IMR-90 (cell line): ENCODE data around the gene PEA15. TPM values are rescaled to one million over a fixed set of nuclear protein-coding genes. Genes with fewer than 3 reads are reported as not detected.

Experiments used
- ATAC-seq: fragments of 200-7000 bp; cut with Tn5 transposase; 2 replicates; pipeline ENCODE4 v1.9.1; 2020; ENCODE audit warnings: low read depth, mild to moderate bottlenecking, moderate library complexity
- BruUV-seq: library from RNA; stranded (reverse); fragments of 400-500 nt; replicated peaks from 2 replicates; lab custom pipeline; 2021; lab: Mats Ljungman, UMichigan
- CTCF ChIA-PET: fragments of 300-600 bp; formaldehyde crosslinking; extraction: SDS; loops from one replicate; lab custom pipeline; 2021; ENCODE audit warnings: antibody characterized with exemption; lab: Yijun Ruan, JAX
- POLR2A ChIA-PET: fragments of 300-600 bp; sonication (Branson Sonifier 250); formaldehyde crosslinking; loops from one replicate; lab custom pipeline; 2022; ENCODE audit warnings: antibody characterized with exemption; ENCODE audit not compliant: unreplicated experiment; lab: Charles Lee
- DNase-seq: peaks from one replicate; pipeline ENCODE4 v3.0.0; 2013
- H2AFZ ChIP-seq: replicated peaks from 2 replicates; pipeline ENCODE3; 2013; ENCODE audit warnings: low read length, mild to moderate bottlenecking; ENCODE audit not compliant: poor library complexity
- H2AK5ac ChIP-seq: 2 replicates; pipeline ENCODE4 v1.6.1; 2013; ENCODE audit warnings: low read depth, low read length, inconsistent platforms
- H2AK9ac ChIP-seq: replicated peaks from 2 replicates; pipeline ENCODE3; 2013; ENCODE audit warnings: mild to moderate bottlenecking, low read depth, low read length, moderate library complexity; ENCODE audit not compliant: poor library complexity
- H2BK120ac ChIP-seq: 2 replicates; pipeline ENCODE4 v1.6.1; 2013; ENCODE audit warnings: low read depth, low read length, inconsistent platforms
- H2BK15ac ChIP-seq: 3 replicates; pipeline ENCODE4 v1.6.1; 2013; ENCODE audit warnings: low read depth, low read length, inconsistent platforms
- H2BK20ac ChIP-seq: 2 replicates; pipeline ENCODE4 v1.6.1; 2013; ENCODE audit warnings: low read depth, mild to moderate bottlenecking, inconsistent platforms, low read length, moderate library complexity
- H2BK5ac ChIP-seq: 2 replicates; pipeline ENCODE4 v1.6.1; 2013; ENCODE audit warnings: mild to moderate bottlenecking, low read depth, low read length, inconsistent platforms; ENCODE audit not compliant: poor library complexity, severe bottlenecking
- H3K14ac ChIP-seq: replicated peaks from 2 replicates; pipeline ENCODE4 v1.6.1; 2013; ENCODE audit warnings: low read depth, low read length, inconsistent platforms
- H3K18ac ChIP-seq: 2 replicates; pipeline ENCODE4 v1.6.1; 2013; ENCODE audit warnings: low read depth, low read length, control low read depth
- H3K23ac ChIP-seq: 2 replicates; pipeline ENCODE4 v1.6.1; 2013; ENCODE audit warnings: low read depth, low read length, inconsistent platforms
- H3K27ac ChIP-seq: 2 replicates; pipeline ENCODE4 v1.5.1; 2013; ENCODE audit warnings: mild to moderate bottlenecking, control low read depth, low read length; ENCODE audit not compliant: insufficient read depth
- H3K27me3 ChIP-seq: 2 replicates; pipeline ENCODE4 v1.6.1; 2013; ENCODE audit warnings: low read length; ENCODE audit not compliant: control insufficient read depth, insufficient read depth
- H3K36me3 ChIP-seq: 2 replicates; pipeline ENCODE4 v1.6.1; 2013; ENCODE audit warnings: low read length, mixed read lengths; ENCODE audit not compliant: control insufficient read depth, insufficient read depth
- H3K4ac ChIP-seq: 2 replicates; pipeline ENCODE4 v1.6.1; 2013; ENCODE audit warnings: low read depth, low read length, inconsistent platforms
- H3K4me1 ChIP-seq: 2 replicates; pipeline ENCODE4 v1.6.1; 2013; ENCODE audit warnings: low read length, mixed read lengths; ENCODE audit not compliant: control insufficient read depth, insufficient read depth
- H3K4me2 ChIP-seq: 2 replicates; pipeline ENCODE4 v1.6.1; 2013; ENCODE audit warnings: low read depth, mild to moderate bottlenecking, control low read depth, low read length, moderate library complexity
- H3K4me3 ChIP-seq: 2 replicates; pipeline ENCODE4 v1.5.1; 2013; ENCODE audit warnings: low read depth, mild to moderate bottlenecking, control low read depth, low read length, moderate library complexity; ENCODE audit not compliant: insufficient read depth
- H3K56ac ChIP-seq: 2 replicates; pipeline ENCODE4 v1.6.1; 2013; ENCODE audit warnings: low read length, inconsistent platforms; ENCODE audit not compliant: insufficient read depth; ENCODE audit errors: extremely low read depth
- H3K79me1 ChIP-seq, 2 experiments: 2 replicates each; pipeline ENCODE4 v1.6.1; 2013; ENCODE audit warnings: low read length in 2 of 2, inconsistent platforms in 1 of 2, low read depth in 1 of 2
- H3K9ac ChIP-seq: 2 replicates; pipeline ENCODE4 v1.6.1; 2013; ENCODE audit warnings: low read depth, low read length, control low read depth
- H3K9me1 ChIP-seq: 2 replicates; pipeline ENCODE4 v1.6.1; 2013; ENCODE audit warnings: low read length, inconsistent platforms; ENCODE audit not compliant: insufficient read depth
- H3K9me3 ChIP-seq: 2 replicates; pipeline ENCODE4 v1.6.1; 2013; ENCODE audit warnings: low read length; ENCODE audit not compliant: control insufficient read depth, insufficient read depth
- H4K20me1 ChIP-seq: 2 replicates; pipeline ENCODE4 v1.6.1; 2013; ENCODE audit warnings: low read length, inconsistent platforms; ENCODE audit not compliant: insufficient read depth
- H4K5ac ChIP-seq: 2 replicates; pipeline ENCODE4 v1.6.1; 2013; ENCODE audit warnings: mild to moderate bottlenecking, low read depth, low read length, control low read depth
- H4K8ac ChIP-seq, 2 experiments: 2 replicates each; pipeline ENCODE4 v1.6.1; 2013; ENCODE audit warnings: low read depth in 2 of 2, low read length in 2 of 2, control low read depth in 1 of 2, inconsistent platforms in 1 of 2
- H4K91ac ChIP-seq: 2 replicates; pipeline ENCODE4 v1.6.1; 2013; ENCODE audit warnings: low read depth, low read length, inconsistent platforms; ENCODE audit not compliant: insufficient read depth
- BHLHE40 ChIP-seq: fragments of 150-350 bp; IDR thresholded peaks from 2 replicates; pipeline ENCODE4 v1.6.1; 2016; ENCODE audit warnings: mild to moderate bottlenecking, low read depth, low read length
- CEBPB ChIP-seq: IDR thresholded peaks from 2 replicates; pipeline ENCODE4 v1.6.1; 2012; ENCODE audit warnings: low read depth, low read length, improper control_type of control experiment
- CTCF ChIP-seq: conservative IDR thresholded peaks from 2 replicates; pipeline ENCODE4 v1.5.1; 2012; ENCODE audit warnings: mild to moderate bottlenecking, low read depth, low read length, improper control_type of control experiment
- ELK1 ChIP-seq: fragments of 150-350 bp; IDR thresholded peaks from 2 replicates; pipeline ENCODE4 v1.6.1; 2016; ENCODE audit warnings: low read depth, mild to moderate bottlenecking, low read length, moderate library complexity, borderline replicate concordance
- MAFK ChIP-seq: IDR thresholded peaks from 2 replicates; pipeline ENCODE4 v1.6.1; 2012; ENCODE audit warnings: low read depth, low read length, improper control_type of control experiment
- MAZ ChIP-seq: IDR thresholded peaks from 2 replicates; pipeline ENCODE4 v1.6.1; 2012; ENCODE audit warnings: low read depth, mild to moderate bottlenecking, low read length, improper control_type of control experiment, moderate library complexity, borderline replicate concordance
- NFE2L2 ChIP-seq: fragments of 150-350 bp; IDR thresholded peaks from 2 replicates; pipeline ENCODE4 v1.6.1; 2016; ENCODE audit warnings: low read depth, mild to moderate bottlenecking, low read length
- RAD21 ChIP-seq: IDR thresholded peaks from 2 replicates; pipeline ENCODE4 v1.6.1; 2012; ENCODE audit warnings: low read length, improper control_type of control experiment
- RCOR1 ChIP-seq: IDR thresholded peaks from 2 replicates; pipeline ENCODE4 v1.6.1; 2012; ENCODE audit warnings: mild to moderate bottlenecking, low read length, improper control_type of control experiment; ENCODE audit not compliant: insufficient replicate concordance
- RFX5 ChIP-seq: IDR thresholded peaks from 2 replicates; pipeline ENCODE4 v1.8.0; 2012; ENCODE audit warnings: low read depth, mild to moderate bottlenecking, low read length, moderate library complexity
- SMC3 ChIP-seq: fragments of 150-350 bp; IDR thresholded peaks from 2 replicates; pipeline ENCODE4 v1.6.1; 2016; ENCODE audit warnings: low read depth, mild to moderate bottlenecking, antibody characterized with exemption, low read length, moderate library complexity
- USF2 ChIP-seq: fragments of 150-350 bp; IDR thresholded peaks from 2 replicates; pipeline ENCODE4 v1.6.1; 2017; ENCODE audit warnings: mild to moderate bottlenecking, antibody characterized with exemption, low read length, low read depth
- WGBS, 2 experiments: methylation state at CpG; one replicate each; pipeline versions ENCODE4 v1.1.5 to v1.1.7; 2013; ENCODE audit warnings: missing lambda C conversion rate in 2 of 2; ENCODE audit not compliant: insufficient read length in 1 of 2; ENCODE audit errors: extremely low coverage in 2 of 2; 5-methylcytosine and 5-hydroxymethylcytosine counted together
- dilution Hi-C: fragments of 300-500 bp; cut with HindIII; formaldehyde crosslinking; loops from one replicate; pipeline ENCODE4 v1.14.3; 2018; ENCODE audit warnings: low sequenced_read_pairs; ENCODE audit not compliant: unreplicated experiment
- in situ Hi-C: fragments of 300-500 bp; cut with MboI; formaldehyde crosslinking; loops from 3 replicates; pipeline ENCODE4 v1.14.3; 2019; ENCODE audit warnings: low sequenced_read_pairs, inconsistent platforms, mixed read lengths
- intact Hi-C: fragments of 100-400 bp; cut with micrococcal nuclease; formaldehyde crosslinking; loops from 2 replicates; pipeline ENCODE4 v1.10.0; 2022
- polyA plus RNA-seq, 3 experiments: library from polyadenylated mRNA; depleted of rRNA; stranded (reverse); fragments of >200 nt; gene quantifications; 2 replicates each; pipeline ENCODE4 v1.2.3, GENCODE V29; 2012; ENCODE audit warnings: low replicate concordance in 1 of 3
- total RNA-seq: library from RNA; depleted of rRNA; stranded (reverse); fragments of >200 nt; gene quantifications from 2 replicates; pipeline ENCODE4 v1.2.3, GENCODE V29; 2012

PEA15 gene
- total and polyA plus RNA-seq, 2 of the 4 experiments (the other 2 are of a cell fraction): 296 to 754 TPM

- Histone ChIP-seq H2AFZ (no peak overlapping the region), H3K27me3 (peaks cover 44% of the 10 kb centered on the region), H3K9me3 (no peaks in the 10 kb centered on the region; the same call in 1 of the 2 replicates), H3K4me1 (0 out of 2 replicates have a peak, but pooled peaks cover 2% of the 10 kb centered on the region), H2BK120ac (no peak overlapping the region), H3K4me3 (no peak overlapping the region), H2BK15ac (no peak overlapping the region), H2BK20ac (no peak overlapping the region), H3K9me1 (no peaks in the 10 kb centered on the region), H2AK9ac (no peak overlapping the region), H3K27ac (no peak overlapping the region), H3K36me3 (no peaks in the 10 kb centered on the region), H3K4me2 (no peak overlapping the region), H3K23ac (no peak overlapping the region), H3K4ac (no peak overlapping the region), H4K91ac (no peak overlapping the region), H4K8ac (no peak overlapping the region), H4K5ac (no peak overlapping the region), H3K9ac (no peak overlapping the region), H2BK5ac (no peak overlapping the region), H3K14ac (no peak overlapping the region), H2AK5ac (no peak overlapping the region), H3K79me1 (no peaks in the 10 kb centered on the region), H3K18ac (no peak overlapping the region), H3K56ac (no peak overlapping the region), H4K20me1 (no peaks in the 10 kb centered on the region)
- intact Hi-C loops: no loop called here
- no TSS peak for BruUV-seq
- dilution Hi-C loops: no loop called here
- ChIA-PET POLR2A (no interaction called here), CTCF (interaction anchor here (0.9 kb wide), 1 partner anchor 17 kb away, joined by 4 read pairs; no protein-coding TSS in a partner anchor)
- WGBS, 2 experiments: 60% methylated on average over 4 of the region's 15 CpGs; no CpG with 5 or more reads in 1 of the 2 experiments
- TF ChIP-seq NFE2L2 (no peak), CEBPB (no peak), MAZ (no peak), RFX5 (no peak), MAFK (no peak), BHLHE40 (no peak), SMC3 (no peak), RAD21 (no peak), RCOR1 (no peak), CTCF (no peak), USF2 (no peak), ELK1 (no peak)
- in situ Hi-C loops: no loop called here
- ATAC-seq (no peak), DNase-seq (no peak)
Observed at GRCh38 chr1:160169553-160170399, 35.4 kb upstream of the PEA15 start.
